Fibroblast of mammary gland (primary cell): ENCODE data around the gene METTL2A.
"Not testable (repeated sequence)": the region's sequence is repeated elsewhere in the genome, so short reads cannot be mapped to it uniquely, and the experiment has no call there.

Experiments
- DNase-seq: peaks from one replicate; pipeline ENCODE4 v3.0.0-alpha.2; 2010; ENCODE audit warnings: low read depth
- H3K4me3 ChIP-seq: 2 replicates; pipeline ENCODE4 v1.5.1; 2011; ENCODE audit warnings: low read depth, mild to moderate bottlenecking, low read length, moderate library complexity; ENCODE audit not compliant: control insufficient read depth
- TF ChIP-seq, protein P1 (sequence below): conservative IDR thresholded peaks from 2 replicates; pipeline ENCODE4 v1.5.1; 2011; ENCODE audit warnings: low read depth, low read length, inconsistent platforms; ENCODE audit not compliant: control insufficient read depth, insufficient read depth

Gene METTL2A

DNA sequence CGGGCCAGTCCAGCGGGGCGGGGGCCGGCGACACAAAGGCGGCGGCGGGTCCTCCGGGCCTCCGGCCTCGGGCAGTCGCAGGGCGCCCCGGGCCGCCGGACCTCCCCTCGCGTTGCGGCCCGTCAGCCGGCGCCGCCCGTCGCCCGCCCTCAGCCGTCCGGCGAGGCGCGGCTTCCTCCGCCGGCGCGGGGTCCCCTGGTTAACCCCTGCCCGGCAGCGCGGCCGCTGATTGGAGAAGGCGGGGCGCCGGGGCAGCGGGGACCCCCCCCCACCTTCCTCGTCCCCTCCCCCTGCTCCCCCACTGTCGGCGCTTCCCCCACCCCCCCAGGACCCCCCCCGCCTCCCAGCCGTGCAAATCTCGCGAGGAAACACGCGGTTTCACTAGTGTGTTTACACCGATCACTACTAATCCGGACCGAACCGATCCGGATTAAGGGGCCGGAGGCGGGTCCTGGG, 54.8 kb downstream of the METTL2A start, which contains the start of gene TLK2:
Gene TLK2 (plus strand): TSS at position 402 of the 456 bp plus-strand sequence. CDS start 2,301 bp downstream, outside the sequence.
- DNase-seq, result peak; percentile 66
- H3K4me3 ChIP-seq, result peak within 1 kb of the TSS; percentile 64
- TF ChIP-seq, protein P1, sequence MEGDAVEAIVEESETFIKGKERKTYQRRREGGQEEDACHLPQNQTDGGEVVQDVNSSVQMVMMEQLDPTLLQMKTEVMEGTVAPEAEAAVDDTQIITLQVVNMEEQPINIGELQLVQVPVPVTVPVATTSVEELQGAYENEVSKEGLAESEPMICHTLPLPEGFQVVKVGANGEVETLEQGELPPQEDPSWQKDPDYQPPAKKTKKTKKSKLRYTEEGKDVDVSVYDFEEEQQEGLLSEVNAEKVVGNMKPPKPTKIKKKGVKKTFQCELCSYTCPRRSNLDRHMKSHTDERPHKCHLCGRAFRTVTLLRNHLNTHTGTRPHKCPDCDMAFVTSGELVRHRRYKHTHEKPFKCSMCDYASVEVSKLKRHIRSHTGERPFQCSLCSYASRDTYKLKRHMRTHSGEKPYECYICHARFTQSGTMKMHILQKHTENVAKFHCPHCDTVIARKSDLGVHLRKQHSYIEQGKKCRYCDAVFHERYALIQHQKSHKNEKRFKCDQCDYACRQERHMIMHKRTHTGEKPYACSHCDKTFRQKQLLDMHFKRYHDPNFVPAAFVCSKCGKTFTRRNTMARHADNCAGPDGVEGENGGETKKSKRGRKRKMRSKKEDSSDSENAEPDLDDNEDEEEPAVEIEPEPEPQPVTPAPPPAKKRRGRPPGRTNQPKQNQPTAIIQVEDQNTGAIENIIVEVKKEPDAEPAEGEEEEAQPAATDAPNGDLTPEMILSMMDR, result no peak

DNA sequence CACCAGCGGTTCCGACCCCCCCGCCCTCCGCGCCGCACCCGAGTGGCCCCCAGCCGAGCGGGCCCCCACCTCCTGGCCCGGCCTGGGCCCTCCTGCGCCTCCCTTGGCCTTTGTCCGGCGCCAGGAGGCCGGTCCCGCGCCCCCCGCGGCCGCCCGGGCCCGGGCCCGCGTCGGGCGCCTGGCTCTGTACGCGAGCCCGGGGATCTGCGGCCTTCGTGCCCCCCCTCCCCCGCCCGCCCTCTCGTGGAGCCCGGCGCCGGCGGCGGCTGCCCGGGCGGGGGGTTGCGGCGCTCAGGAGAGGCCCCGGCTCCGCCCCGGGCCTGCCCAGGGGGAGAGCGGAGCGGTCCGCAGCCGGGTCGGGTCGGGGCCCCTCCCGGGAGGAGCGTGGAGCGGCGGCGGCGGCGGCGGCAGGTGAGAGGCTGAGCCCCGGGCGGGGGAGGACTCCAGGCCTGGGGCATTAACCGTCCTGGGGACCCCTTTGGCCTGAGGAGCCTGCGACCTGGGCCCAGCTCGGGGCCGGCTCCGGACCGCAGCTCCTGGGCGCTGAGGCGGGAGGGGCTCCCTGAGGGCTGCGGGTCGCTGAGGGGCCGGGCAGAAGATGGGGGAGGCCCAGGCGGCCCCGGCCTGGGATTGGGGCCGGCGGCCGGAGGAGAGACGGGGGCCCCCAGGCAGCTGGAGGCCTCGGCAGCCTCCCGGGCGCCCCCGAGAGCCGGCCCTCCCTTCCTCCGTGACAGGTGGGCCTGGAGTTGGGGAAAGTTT, 55.4 kb downstream of the METTL2A start:
- peak overlapping the region; percentile 64 for H3K4me3 ChIP-seq

DNA sequence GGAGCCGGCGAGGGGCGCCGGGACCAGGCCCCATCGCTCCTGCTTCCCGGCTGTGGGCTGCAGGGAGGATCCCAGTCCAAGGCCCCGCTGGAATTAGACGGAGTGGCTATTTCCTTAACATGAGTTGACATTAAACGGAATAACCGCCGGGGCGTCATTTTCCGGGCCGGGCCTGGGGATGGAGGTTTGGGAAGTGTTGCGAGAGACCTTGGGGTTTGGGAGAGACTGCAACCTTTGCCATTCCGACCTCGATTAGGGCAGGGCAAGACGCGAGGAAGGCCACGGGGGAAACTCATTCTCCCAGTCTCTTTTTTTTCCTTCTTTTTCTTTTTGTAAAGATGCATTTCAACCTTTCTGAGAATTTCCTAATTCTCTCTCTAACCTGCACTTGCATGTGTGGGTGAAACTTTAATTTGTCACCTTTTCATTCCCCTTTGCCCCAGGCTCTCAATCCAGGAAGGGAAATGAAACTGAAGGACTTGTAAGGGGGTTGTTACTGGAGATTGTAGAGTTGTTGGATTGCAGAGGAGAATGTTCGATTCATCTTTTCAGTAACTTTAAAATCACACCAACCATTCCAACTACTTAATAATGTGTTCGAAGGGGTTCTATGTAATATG, 56.1 kb downstream of the METTL2A start:
- DNase-seq, result not testable (repeated sequence)
- peak overlapping the region; percentile 64 for H3K4me3 ChIP-seq

More for the DNA sequence above, 55.4 kb downstream of the METTL2A start:
- not testable (repeated sequence) for DNase-seq

DNA sequence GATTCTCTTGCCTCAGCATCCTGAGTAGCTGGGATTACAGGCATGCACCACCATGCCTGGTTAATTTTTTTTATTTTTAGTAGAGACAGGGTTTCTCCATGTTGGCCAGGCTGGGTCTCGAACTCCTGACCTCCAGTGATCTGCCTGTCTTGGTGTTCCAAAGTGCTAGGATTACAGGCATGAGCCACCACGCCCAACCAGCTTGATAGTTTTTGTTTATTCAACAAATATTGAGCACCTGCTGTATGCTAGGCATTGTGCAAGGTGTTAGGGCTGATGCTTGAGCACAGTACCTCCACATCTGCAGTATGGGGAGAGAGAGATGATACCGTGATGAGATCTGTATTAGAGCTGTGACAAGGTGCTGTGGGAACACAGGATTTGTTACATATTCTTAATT, 58.9 kb downstream of the METTL2A start:
- DNase-seq, H3K4me3 ChIP-seq: not testable (repeated sequence)

DNA sequence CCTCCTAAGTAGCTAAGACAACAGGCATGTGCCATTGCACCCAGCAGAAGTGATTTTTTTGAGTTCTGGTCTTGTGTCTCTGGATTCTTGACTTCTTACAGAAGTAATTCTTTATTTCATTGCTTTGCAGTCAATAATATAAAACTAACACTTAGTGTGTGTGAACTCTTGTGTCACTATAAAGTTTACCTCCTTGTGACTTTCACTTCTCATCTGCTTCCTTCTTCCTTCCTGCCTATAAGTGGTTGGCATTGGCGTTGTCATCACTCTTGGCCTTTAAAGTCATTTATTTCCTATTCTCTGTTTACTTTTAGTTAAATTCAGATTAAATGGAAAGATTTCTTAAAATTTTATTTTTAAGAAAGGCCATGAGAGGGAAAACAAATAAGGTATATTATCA, 67.3 kb downstream of the METTL2A start:
- not testable (repeated sequence) for H3K4me3 ChIP-seq, DNase-seq

DNA sequence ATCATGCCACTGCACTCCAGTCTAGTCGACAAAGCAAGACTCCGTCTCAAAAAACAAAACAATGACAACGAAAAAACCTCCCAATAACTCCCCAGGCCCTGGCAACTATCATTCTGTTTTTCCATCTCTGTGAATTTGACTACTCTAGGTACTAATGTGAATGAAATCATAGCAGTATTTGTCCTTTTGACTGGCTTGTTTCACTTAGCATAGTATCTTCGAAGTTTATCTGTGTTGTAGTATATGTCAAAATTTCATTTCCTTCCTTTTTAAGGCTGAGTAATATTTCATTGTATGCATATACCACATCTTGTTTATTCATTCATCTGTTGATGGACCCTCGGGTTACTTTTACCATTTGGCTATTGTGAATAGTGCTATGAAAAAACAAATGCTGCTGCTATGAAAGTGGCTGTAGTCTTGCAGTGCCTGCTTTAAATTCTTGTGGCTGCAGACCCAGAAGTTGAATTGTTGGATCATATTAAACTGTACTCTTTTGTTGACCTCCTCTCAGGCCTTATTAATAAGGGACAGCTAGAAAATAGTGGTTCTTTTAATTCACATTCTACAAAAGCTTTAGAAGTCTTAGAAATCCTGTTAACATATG, 69.5 kb downstream of the METTL2A start:
- H3K4me3 ChIP-seq, DNase-seq: not testable (repeated sequence)

DNA sequence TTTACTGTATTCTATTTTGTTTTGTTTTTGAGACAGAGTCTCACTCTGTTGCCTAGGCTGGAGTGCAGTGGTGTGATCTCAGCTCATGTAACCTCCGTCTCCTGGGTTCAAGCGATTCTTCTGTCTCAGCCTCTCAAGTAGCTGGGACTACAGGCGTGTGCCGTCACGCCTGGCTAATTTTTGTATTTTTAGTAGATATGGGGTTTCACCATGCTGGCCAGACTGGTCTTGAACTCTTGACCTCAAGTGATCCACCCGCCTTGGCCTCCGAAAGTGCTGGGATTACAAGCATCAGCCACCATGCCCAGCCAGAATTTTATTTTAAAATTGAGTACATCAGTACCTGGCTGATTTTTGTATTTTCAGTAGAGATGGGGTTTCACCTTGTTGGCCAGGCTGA, 70.4 kb downstream of the METTL2A start:
- DNase-seq, H3K4me3 ChIP-seq: not testable (repeated sequence)

DNA sequence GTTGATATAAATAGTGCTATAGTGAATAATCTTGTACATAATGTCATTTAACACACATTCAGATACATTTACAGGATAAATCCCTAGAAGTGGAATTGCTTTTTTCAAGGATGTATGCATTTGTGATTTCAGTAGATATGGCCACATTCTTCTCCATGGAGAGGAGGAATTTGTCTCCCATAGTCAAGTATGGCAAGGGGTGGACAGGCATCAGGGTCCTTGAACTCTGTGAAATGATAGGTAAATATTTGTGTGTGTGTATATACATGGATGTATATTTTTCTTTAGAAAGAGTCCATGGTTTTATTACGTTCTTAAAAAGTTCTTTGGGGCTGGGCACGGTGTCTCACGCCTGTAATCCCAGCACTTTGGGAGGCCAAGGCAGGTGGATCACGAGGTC, 72.6 kb downstream of the METTL2A start:
- H3K4me3 ChIP-seq, DNase-seq: not testable (repeated sequence)

DNA sequence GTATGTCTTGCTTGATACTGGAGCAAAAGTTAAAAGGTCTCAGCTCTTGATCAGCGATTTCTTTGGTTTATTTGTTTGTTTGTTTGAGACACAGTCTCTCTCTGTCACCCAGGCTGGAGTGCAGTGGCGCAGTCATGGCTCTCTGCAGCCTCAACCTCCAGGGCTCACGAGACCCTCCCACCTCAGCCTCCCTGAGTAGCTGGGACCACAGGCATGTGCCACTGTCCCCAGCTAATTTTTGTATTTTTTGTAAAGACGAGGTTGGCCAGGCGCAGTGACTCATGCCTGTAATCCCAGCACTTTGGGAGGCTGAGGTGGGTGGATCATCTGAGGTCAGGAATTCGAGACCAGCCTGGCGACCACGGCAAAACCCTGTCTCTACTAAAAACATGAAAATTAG, 75.1 kb downstream of the METTL2A start:
- DNase-seq, H3K4me3 ChIP-seq: not testable (repeated sequence)
